NCI-H128 (cell line): ENCODE measurements around the gene SPIC.

Source experiments
- DNase-seq: peaks from one replicate; lab custom pipeline; 2025; ENCODE audit not compliant: unreplicated experiment; lab: John Stamatoyannopoulos, UW

Gene SPIC

DNA sequence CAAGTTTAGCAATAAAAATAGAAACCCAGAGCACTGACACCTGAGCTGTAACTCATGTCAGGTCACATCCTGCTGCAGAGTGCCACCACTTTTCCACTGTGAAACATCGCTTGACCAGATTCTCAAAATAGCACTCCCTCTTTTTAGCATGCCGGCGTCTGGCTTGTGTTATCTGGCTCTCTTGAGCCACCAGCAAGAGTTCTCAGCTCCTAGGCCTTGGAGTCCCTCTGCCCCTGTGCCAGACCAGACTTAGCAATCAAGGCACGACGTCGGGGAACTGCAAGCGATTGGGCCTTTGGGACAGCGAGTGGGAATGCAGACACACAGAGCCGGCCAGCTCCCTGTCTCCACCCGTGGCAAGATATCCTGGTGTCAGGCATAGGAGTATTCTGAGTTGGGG is 52.5 kb downstream of the SPIC start:
- no peak for DNase-seq

GRCh38 chr12:101536069-101536674 is 61.0 kb downstream of the SPIC start:
- DNase-seq = no peak
